ENCODE results near the gene ZNF223. TPM values are rescaled to one million over a fixed set of nuclear protein-coding genes. Genes with fewer than 3 reads are reported as not detected.

The ZNF223 gene
- total RNA-seq, 1 experiment from 2014 or later: 3.5 TPM

- Histone ChIP-seq H3K79me2 (ENCODE audit: low read depth) (0 out of 2 replicates have a peak, but pooled peaks cover 3% of the 10 kb centered on the region), H2AFZ (peak within 1 kb of the TSS; percentile 96), H3K4me3 (peak within 1 kb of the TSS; percentile 86), H3K4me2 (peak within 1 kb of the TSS; percentile 82), H3K9me2 (ENCODE audit: insufficient read depth) (no peaks in the 10 kb centered on the region), H4K20me1 (ENCODE audit: insufficient read depth) (no peaks in the 10 kb centered on the region), H3K4me1 (replicated peaks; ENCODE audit: insufficient read depth) (peaks cover 13% of the 10 kb centered on the region), H3F3A (ENCODE audit: insufficient read depth, low read depth) (no peaks in the 10 kb centered on the region), H3K27me3 (ENCODE audit: insufficient read depth, low read depth) (no peaks in the 10 kb centered on the region), H3K9me3 (ENCODE audit: insufficient read depth, low read depth) (peaks cover 6% of the 10 kb centered on the region; the same call in 1 of the 2 replicates), H3K36me3 (ENCODE audit: low read depth) (peaks cover 8% of the 10 kb centered on the region; the same call in 1 of the 2 replicates), H3K27ac (no peak within 1 kb of the TSS)
- peak; percentile 79 to 94 for DNase-seq
- ChIA-PET CTCF (no interaction called here), POLR2A (ENCODE audit: unreplicated experiment) (no interaction called here)
- BruUV-seq (replicated peaks): TSS peak; percentile 85
- TF ChIP-seq CTCF (conservative IDR thresholded peaks at IDR 0.05) (no peak), EZH2 (IDR thresholded peaks at IDR 0.05; ENCODE audit: low read depth) (no peak)
- intact Hi-C loops (cut with micrococcal nuclease; ENCODE audit: unreplicated experiment): loop anchor here (1.0 to 2.0 kb wide), 4 partner anchors 19 to 52 kb away; partner anchors contain the start of genes ZNF155, ZNF221 and ZNF222
Measured at GRCh38 chr19:44002566-44003460, 49.0 kb upstream of the ZNF223 start, which contains the start of gene ZNF230. TSS of gene ZNF230 (plus strand) at chr19:44002957. CDS start at chr19:44007079, 4,122 bp downstream.

GRCh38 chr19:44003461-44004009 lies 48.3 kb upstream of the ZNF223 start:
- no peak for DNase-seq
- Histone ChIP-seq H3K9me2 (ENCODE audit: insufficient read depth) (no peaks in the 10 kb centered on the region), H3K4me1 (replicated peaks; ENCODE audit: insufficient read depth) (peaks cover 13% of the 10 kb centered on the region), H4K20me1 (ENCODE audit: insufficient read depth) (no peaks in the 10 kb centered on the region), H3K9me3 (ENCODE audit: insufficient read depth, low read depth) (peaks cover 6% of the 10 kb centered on the region; the same call in 1 of the 2 replicates), H3K4me3 (peak overlapping the region; percentile 86), H3K36me3 (ENCODE audit: low read depth) (peaks cover 9% of the 10 kb centered on the region), H3K79me2 (ENCODE audit: low read depth) (0 out of 2 replicates have a peak, but pooled peaks cover 3% of the 10 kb centered on the region), H3K4me2 (peak overlapping the region; percentile 82), H3K27ac (no peak overlapping the region), H2AFZ (peak overlapping the region; percentile 96), H3K27me3 (ENCODE audit: insufficient read depth, low read depth) (no peaks in the 10 kb centered on the region), H3F3A (ENCODE audit: insufficient read depth, low read depth) (no peaks in the 10 kb centered on the region)
- intact Hi-C loops (cut with micrococcal nuclease; ENCODE audit: unreplicated experiment): loop anchor here (2.0 kb wide), 1 partner anchor 53 kb away; the partner anchor contains the start of gene ZNF221
- BruUV-seq (replicated peaks): no TSS peak
- TF ChIP-seq CTCF (conservative IDR thresholded peaks at IDR 0.05) (no peak; the same call in 1 of the 2 replicates), EZH2 (IDR thresholded peaks at IDR 0.05; ENCODE audit: low read depth) (no peak)
- POLR2A ChIA-PET (ENCODE audit: unreplicated experiment): interaction anchor here (0.5 kb wide), 1 partner anchor 176 kb away, joined by 3 read pairs; the partner anchor contains the start of gene ZNF283
- CTCF ChIA-PET: no interaction called here

- ChIA-PET CTCF (no interaction called here), POLR2A (ENCODE audit: unreplicated experiment) (no interaction called here)
- H3K4me3 ChIP-seq: no peak overlapping the region
- no peaks in the 10 kb centered on the region for H4K20me1 ChIP-seq (ENCODE audit: insufficient read depth)
- H3K27ac ChIP-seq: no peak overlapping the region
- peaks cover 29% of the 10 kb centered on the region for H3K9me3 ChIP-seq (ENCODE audit: insufficient read depth, low read depth)
- peaks cover 13% of the 10 kb centered on the region for H3K4me1 ChIP-seq (replicated peaks; ENCODE audit: insufficient read depth)
- intact Hi-C loops (cut with micrococcal nuclease; ENCODE audit: unreplicated experiment): no loop called here
- BruUV-seq (replicated peaks): no TSS peak
- H3K4me2 ChIP-seq: no peak overlapping the region
- no peak overlapping the region for H2AFZ ChIP-seq
- H3F3A ChIP-seq (ENCODE audit: insufficient read depth, low read depth): no peaks in the 10 kb centered on the region
- H3K79me2 ChIP-seq (ENCODE audit: low read depth): 0 out of 2 replicates have a peak, but pooled peaks cover 3% of the 10 kb centered on the region
- no peaks in the 10 kb centered on the region for H3K9me2 ChIP-seq (ENCODE audit: insufficient read depth)
- DNase-seq: no peak
- peaks cover 33% of the 10 kb centered on the region for H3K36me3 ChIP-seq (ENCODE audit: low read depth)
- TF ChIP-seq CTCF (conservative IDR thresholded peaks at IDR 0.05): no peak
- TF ChIP-seq EZH2 (IDR thresholded peaks at IDR 0.05; ENCODE audit: low read depth): no peak
- H3K27me3 ChIP-seq (ENCODE audit: insufficient read depth, low read depth): no peaks in the 10 kb centered on the region
Measured at GRCh38 chr19:44005973-44006372, 45.9 kb upstream of the ZNF223 start.

All from PC-9 (cell line).